ENCODE data around the gene SETDB2. TPM values are rescaled to one million over a fixed set of nuclear protein-coding genes. Genes with fewer than 3 reads are reported as not detected.

SETDB2 gene
- total and polyA plus RNA-seq, 2 donors, result 8.1 to 15.5 TPM

GRCh38 chr13:49455007-49455398, 10.9 kb downstream of the SETDB2 start:
- no peaks in the 10 kb centered on the region for H3K9me3 ChIP-seq (ENCODE audit: control insufficient read depth in 2 of 2, insufficient read depth in 1 of 2, low read length in 1 of 2)
- no peak overlapping the region for H3K4me3 ChIP-seq (ENCODE audit: low read length in 2 of 2)
- no peaks in the 10 kb centered on the region for H3K4me1 ChIP-seq (ENCODE audit: control insufficient read depth in 2 of 2, insufficient read depth in 2 of 2, low read length in 2 of 2)
- no peaks in the 10 kb centered on the region for H3K27me3 ChIP-seq (ENCODE audit: control insufficient read depth in 2 of 2, insufficient read depth in 1 of 2, low read length in 1 of 2)
- no peak overlapping the region for H3K27ac ChIP-seq (ENCODE audit: low read depth in 1 of 2, low read length in 1 of 2)
- DNase-seq (ENCODE audit: low read depth in 6 of 9, low spot score in 9 of 9), result no peak
- H3K36me3 ChIP-seq (ENCODE audit: control insufficient read depth in 2 of 2, insufficient read depth in 2 of 2, low read length in 1 of 2), result peaks cover 0 to 7% of the 10 kb centered on the region in 2 donors

DNA sequence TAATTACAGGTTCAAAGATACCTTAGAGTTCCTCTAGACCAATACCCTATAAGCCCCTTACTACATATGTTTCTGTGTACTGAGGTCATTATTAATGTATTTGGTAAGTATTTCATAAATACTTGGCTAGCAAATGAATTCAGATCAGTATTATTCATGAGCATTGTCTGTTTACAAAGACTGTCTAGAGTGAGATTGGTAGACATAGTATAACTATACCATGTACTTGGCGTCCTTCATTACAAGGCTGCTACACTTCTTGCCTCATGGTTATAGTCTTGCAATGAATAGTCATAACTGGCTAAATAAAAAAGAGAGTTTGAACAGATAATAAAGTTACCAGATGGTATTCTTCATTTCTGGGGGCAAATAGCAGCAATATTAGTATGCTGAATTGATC, 12.1 kb downstream of the SETDB2 start:
- Histone ChIP-seq H3K27me3 (ENCODE audit: control insufficient read depth in 2 of 2, insufficient read depth in 1 of 2, low read length in 1 of 2) (no peaks in the 10 kb centered on the region), H3K36me3 (ENCODE audit: control insufficient read depth in 2 of 2, insufficient read depth in 2 of 2, low read length in 1 of 2) (peaks cover 0 to 7% of the 10 kb centered on the region in 2 donors), H3K4me1 (ENCODE audit: control insufficient read depth in 2 of 2, insufficient read depth in 2 of 2, low read length in 2 of 2) (no peaks in the 10 kb centered on the region), H3K4me3 (ENCODE audit: low read length in 2 of 2) (no peak overlapping the region), H3K9me3 (ENCODE audit: control insufficient read depth in 2 of 2, insufficient read depth in 1 of 2, low read length in 1 of 2) (no peaks in the 10 kb centered on the region), H3K27ac (ENCODE audit: low read depth in 1 of 2, low read length in 1 of 2) (no peak overlapping the region)
- WGBS, result 97% methylated on average over 1 of the region's 1 CpG
- no peak for DNase-seq (ENCODE audit: low read depth in 6 of 9, low spot score in 9 of 9)

GRCh38 chr13:49457221-49457620, 13.1 kb downstream of the SETDB2 start:
- DNase-seq (ENCODE audit: low read depth in 6 of 9, low spot score in 9 of 9), result no peak
- no peak overlapping the region for H3K27ac ChIP-seq (ENCODE audit: low read depth in 1 of 2, low read length in 1 of 2)
- no peak overlapping the region for H3K4me3 ChIP-seq (ENCODE audit: low read length in 2 of 2)
- no peaks in the 10 kb centered on the region for H3K4me1 ChIP-seq (ENCODE audit: control insufficient read depth in 2 of 2, insufficient read depth in 2 of 2, low read length in 2 of 2)
- WGBS, result 98% methylated on average over 7 of the region's 7 CpGs
- no peaks in the 10 kb centered on the region for H3K9me3 ChIP-seq (ENCODE audit: control insufficient read depth in 2 of 2, insufficient read depth in 1 of 2, low read length in 1 of 2)
- H3K36me3 ChIP-seq (ENCODE audit: control insufficient read depth in 2 of 2, insufficient read depth in 2 of 2, low read length in 1 of 2), result peaks cover 4 to 16% of the 10 kb centered on the region in 2 donors
- H3K27me3 ChIP-seq (ENCODE audit: control insufficient read depth in 2 of 2, insufficient read depth in 1 of 2, low read length in 1 of 2), result no peaks in the 10 kb centered on the region

- H3K36me3 ChIP-seq (ENCODE audit: control insufficient read depth in 2 of 2, insufficient read depth in 2 of 2, low read length in 1 of 2), result peaks cover 15 to 24% of the 10 kb centered on the region in 2 donors
- H3K27me3 ChIP-seq (ENCODE audit: control insufficient read depth in 2 of 2, insufficient read depth in 1 of 2, low read length in 1 of 2), result no peaks in the 10 kb centered on the region
- H3K27ac ChIP-seq (ENCODE audit: low read depth in 1 of 2, low read length in 1 of 2), result no peak overlapping the region
- no peak for DNase-seq (ENCODE audit: low read depth in 6 of 9, low spot score in 9 of 9)
- H3K4me3 ChIP-seq (ENCODE audit: low read length in 2 of 2), result no peak overlapping the region
- WGBS, result 92% methylated on average over 1 of the region's 1 CpG
- no peaks in the 10 kb centered on the region for H3K4me1 ChIP-seq (ENCODE audit: control insufficient read depth in 2 of 2, insufficient read depth in 2 of 2, low read length in 2 of 2)
- peaks cover 4 to 9% of the 10 kb centered on the region in 2 donors for H3K9me3 ChIP-seq (ENCODE audit: control insufficient read depth in 2 of 2, insufficient read depth in 1 of 2, low read length in 1 of 2)
These were observed 15.5 kb downstream of the SETDB2 start for GRCh38 chr13:49459580-49459979.

- DNase-seq (ENCODE audit: low read depth in 6 of 9, low spot score in 9 of 9), result no peak
- Histone ChIP-seq H3K9me3 (ENCODE audit: control insufficient read depth in 2 of 2, insufficient read depth in 1 of 2, low read length in 1 of 2) (peaks cover 4 to 9% of the 10 kb centered on the region in 2 donors), H3K27ac (ENCODE audit: low read depth in 1 of 2, low read length in 1 of 2) (no peak overlapping the region), H3K36me3 (ENCODE audit: control insufficient read depth in 2 of 2, insufficient read depth in 2 of 2, low read length in 1 of 2) (peaks cover 19 to 34% of the 10 kb centered on the region in 2 donors), H3K4me1 (ENCODE audit: control insufficient read depth in 2 of 2, insufficient read depth in 2 of 2, low read length in 2 of 2) (no peaks in the 10 kb centered on the region), H3K27me3 (ENCODE audit: control insufficient read depth in 2 of 2, insufficient read depth in 1 of 2, low read length in 1 of 2) (no peaks in the 10 kb centered on the region), H3K4me3 (ENCODE audit: low read length in 2 of 2) (no peak overlapping the region)
- WGBS, result 97% methylated on average over 1 of the region's 1 CpG
These were observed 20.0 kb downstream of the SETDB2 start for GRCh38 chr13:49464085-49464484.

- 99% methylated on average over 4 of the region's 4 CpGs for WGBS
- Histone ChIP-seq H3K27ac (ENCODE audit: low read depth in 1 of 2, low read length in 1 of 2) (no peak overlapping the region), H3K27me3 (ENCODE audit: control insufficient read depth in 2 of 2, insufficient read depth in 1 of 2, low read length in 1 of 2) (no peaks in the 10 kb centered on the region), H3K9me3 (ENCODE audit: control insufficient read depth in 2 of 2, insufficient read depth in 1 of 2, low read length in 1 of 2) (peaks cover 4 to 9% of the 10 kb centered on the region in 2 donors), H3K4me1 (ENCODE audit: control insufficient read depth in 2 of 2, insufficient read depth in 2 of 2, low read length in 2 of 2) (no peaks in the 10 kb centered on the region), H3K36me3 (ENCODE audit: control insufficient read depth in 2 of 2, insufficient read depth in 2 of 2, low read length in 1 of 2) (peaks cover 19 to 38% of the 10 kb centered on the region in 2 donors), H3K4me3 (ENCODE audit: low read length in 2 of 2) (no peak overlapping the region)
- DNase-seq (ENCODE audit: low read depth in 6 of 9, low spot score in 9 of 9), result no peak
These were observed 20.7 kb downstream of the SETDB2 start for GRCh38 chr13:49464621-49465325.

DNA sequence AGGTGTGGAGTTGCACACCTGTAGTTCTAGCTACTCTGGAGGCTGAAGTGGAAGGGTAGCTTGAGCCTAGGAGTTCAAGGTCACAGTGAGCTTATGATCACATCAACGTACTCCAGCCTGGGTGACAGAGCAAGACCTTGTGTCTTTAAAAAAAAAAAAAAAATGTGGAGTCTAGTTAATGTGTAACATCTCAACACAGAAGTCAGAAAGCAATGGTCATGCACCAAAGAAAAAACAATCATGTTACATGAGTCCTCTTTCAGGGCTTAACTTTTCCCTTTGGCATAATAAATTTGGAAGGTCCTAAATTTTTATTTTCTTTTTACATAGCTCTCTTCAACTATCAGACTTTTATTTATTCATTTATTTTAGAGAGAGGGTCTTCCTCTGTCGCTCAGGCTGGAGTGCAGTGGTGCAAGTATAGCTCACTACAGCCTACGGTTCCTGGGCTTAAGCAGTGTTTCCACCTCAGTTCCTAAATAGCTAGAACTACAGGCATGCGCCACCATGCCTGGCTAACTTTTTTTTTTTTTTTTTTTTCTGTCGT, 22.3 kb downstream of the SETDB2 start:
- H3K36me3 ChIP-seq (ENCODE audit: control insufficient read depth in 2 of 2, insufficient read depth in 2 of 2, low read length in 1 of 2), result peaks cover 19 to 46% of the 10 kb centered on the region in 2 donors
- no peak overlapping the region for H3K4me3 ChIP-seq (ENCODE audit: low read length in 2 of 2)
- H3K9me3 ChIP-seq (ENCODE audit: control insufficient read depth in 2 of 2, insufficient read depth in 1 of 2, low read length in 1 of 2), result peaks cover 4 to 9% of the 10 kb centered on the region in 2 donors
- WGBS, result 98% methylated on average over 5 of the region's 5 CpGs
- H3K4me1 ChIP-seq (ENCODE audit: control insufficient read depth in 2 of 2, insufficient read depth in 2 of 2, low read length in 2 of 2), result no peaks in the 10 kb centered on the region
- no peaks in the 10 kb centered on the region for H3K27me3 ChIP-seq (ENCODE audit: control insufficient read depth in 2 of 2, insufficient read depth in 1 of 2, low read length in 1 of 2)
- DNase-seq (ENCODE audit: low read depth in 6 of 9, low spot score in 9 of 9), result no peak
- H3K27ac ChIP-seq (ENCODE audit: low read depth in 1 of 2, low read length in 1 of 2), result no peak overlapping the region

DNA sequence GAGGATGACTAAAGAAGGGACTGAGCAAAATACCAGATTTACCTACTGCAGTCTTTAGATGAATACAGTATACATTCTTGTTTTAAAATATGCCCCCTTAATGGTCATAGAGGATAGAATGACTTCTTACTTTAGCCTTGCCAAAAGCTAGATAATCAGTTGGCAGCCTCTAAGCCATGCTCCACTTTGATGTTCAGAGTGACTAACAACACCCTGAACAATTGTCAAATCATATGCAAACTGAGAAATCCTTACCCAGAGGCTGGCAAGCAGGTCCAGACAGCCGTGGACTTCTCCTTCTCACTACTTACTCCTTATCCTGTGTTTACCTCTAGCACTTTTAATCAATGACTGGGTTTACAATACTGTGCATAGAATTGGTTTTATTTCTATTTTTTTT, 28.1 kb downstream of the SETDB2 start:
- Histone ChIP-seq H3K4me3 (ENCODE audit: low read length in 2 of 2) (no peak overlapping the region), H3K27ac (ENCODE audit: low read depth in 1 of 2, low read length in 1 of 2) (no peak overlapping the region), H3K4me1 (ENCODE audit: control insufficient read depth in 2 of 2, insufficient read depth in 2 of 2, low read length in 2 of 2) (no peaks in the 10 kb centered on the region), H3K27me3 (ENCODE audit: control insufficient read depth in 2 of 2, insufficient read depth in 1 of 2, low read length in 1 of 2) (no peaks in the 10 kb centered on the region), H3K9me3 (ENCODE audit: control insufficient read depth in 2 of 2, insufficient read depth in 1 of 2, low read length in 1 of 2) (no peaks in the 10 kb centered on the region), H3K36me3 (ENCODE audit: control insufficient read depth in 2 of 2, insufficient read depth in 2 of 2, low read length in 1 of 2) (peaks cover 12 to 41% of the 10 kb centered on the region in 2 donors)
- WGBS, result 95% methylated on average over 1 of the region's 1 CpG
- no peak for DNase-seq (ENCODE audit: low read depth in 6 of 9, low spot score in 9 of 9)

GRCh38 chr13:49476529-49476928, 32.5 kb downstream of the SETDB2 start:
- 99% methylated on average over 7 of the region's 7 CpGs for whole genome bisulfite sequencing
- DNase-seq (ENCODE audit: low read depth in 6 of 9, low spot score in 9 of 9), result no peak
- H3K27me3 ChIP-seq (ENCODE audit: control insufficient read depth in 2 of 2, insufficient read depth in 1 of 2, low read length in 1 of 2), result no peaks in the 10 kb centered on the region
- H3K36me3 ChIP-seq (ENCODE audit: control insufficient read depth in 2 of 2, insufficient read depth in 2 of 2, low read length in 1 of 2), result peaks cover 27 to 62% of the 10 kb centered on the region in 2 donors
- no peaks in the 10 kb centered on the region for H3K9me3 ChIP-seq (ENCODE audit: control insufficient read depth in 2 of 2, insufficient read depth in 1 of 2, low read length in 1 of 2)
- H3K27ac ChIP-seq (ENCODE audit: low read depth in 1 of 2, low read length in 1 of 2), result no peak overlapping the region
- H3K4me3 ChIP-seq (ENCODE audit: low read length in 2 of 2), result no peak overlapping the region
- no peaks in the 10 kb centered on the region for H3K4me1 ChIP-seq (ENCODE audit: control insufficient read depth in 2 of 2, insufficient read depth in 2 of 2, low read length in 2 of 2)
